Measurements from ENCODE around the gene TSPYL2.

DNA sequence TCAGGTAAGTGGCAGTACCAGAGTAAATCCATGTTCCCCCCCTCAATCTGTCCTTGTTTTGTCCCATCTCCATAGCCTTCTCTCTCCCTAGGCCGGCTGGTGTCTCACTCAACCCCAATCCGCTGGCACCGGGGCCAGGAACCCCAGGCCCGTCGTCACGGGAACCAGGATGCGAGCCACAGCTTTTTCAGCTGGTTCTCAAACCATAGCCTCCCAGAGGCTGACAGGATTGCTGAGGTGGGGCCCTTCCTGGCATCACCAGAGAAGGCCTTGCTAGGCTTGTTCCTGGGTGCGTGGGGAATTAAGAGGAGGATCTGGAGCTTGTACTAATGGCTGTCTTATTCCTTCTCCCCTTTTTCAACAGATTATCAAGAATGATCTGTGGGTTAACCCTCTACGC is 2.7 kb downstream of the TSPYL2 start:
- TF ChIP-seq CTCF (IDR thresholded peaks at IDR 0.05) (no peak), POLR2AphosphoS5 (IDR thresholded peaks at IDR 0.05) (no peak), POLR2A (IDR thresholded peaks at IDR 0.05) (no peak)

Measured in prostate gland (tissue), 2 donors.